Prostate gland (tissue), 2 donors: Measurements from ENCODE around the gene ADARB2. TPM values are rescaled to one million over a fixed set of nuclear protein-coding genes. Genes with fewer than 3 reads are reported as not detected.

Source experiments
- DNase-seq: peaks from one replicate; pipeline ENCODE4 v3.0.0-alpha.2; 2019; ENCODE audit warnings: low spot score
- H3K27ac ChIP-seq, 2 donors: fragments of 200-600 bp; sonication (generic); 2 replicates each; pipeline ENCODE4 v1.5.1; 2017 to 2019
- H3K27me3 ChIP-seq: fragments of 200-600 bp; sonication (generic); replicated peaks from 2 replicates; pipeline ENCODE4 v1.5.1; 2019; ENCODE audit not compliant: insufficient read depth
- H3K36me3 ChIP-seq, 2 donors: fragments of 200-600 bp; sonication (generic); 1 replicate in 1 of 2; 2 replicates in 1 of 2; pipeline versions ENCODE4 v1.5.1 to v1.8.1; 2017 to 2019
- H3K4me1 ChIP-seq: fragments of 200-600 bp; sonication (generic); replicated peaks from 2 replicates; pipeline ENCODE4 v1.5.1; 2019
- H3K4me3 ChIP-seq, 2 donors: fragments of 200-600 bp; sonication (generic); 2 replicates each; pipeline ENCODE4 v1.5.1; 2017 to 2019
- H3K9me3 ChIP-seq: fragments of 200-600 bp; sonication (generic); 2 replicates; pipeline ENCODE4 v1.5.1; 2017
- POLR2A ChIP-seq: fragments of 450-650 bp; IDR thresholded peaks from one replicate; pipeline ENCODE4 v1.6.1; 2016; ENCODE audit warnings: antibody characterized with exemption, mild to moderate bottlenecking
- POLR2AphosphoS5 ChIP-seq: sonication (generic); formaldehyde crosslinking; IDR thresholded peaks from one replicate; pipeline ENCODE4 v1.6.1; 2017; ENCODE audit warnings: antibody characterized with exemption
- WGBS: methylation state at CpG from one replicate; pipeline ENCODE4 v1.1.5; 2018; 5-methylcytosine and 5-hydroxymethylcytosine counted together
- intact Hi-C: fragments of 100-400 bp; cut with DNase I; formaldehyde crosslinking; loops from one replicate; pipeline ENCODE4 v1.14.2; 2022
- total RNA-seq, 2 donors: library from RNA; depleted of rRNA; stranded (reverse); fragments of >200 nt; gene quantifications; one replicate each; pipeline ENCODE4 v1.1.0, GENCODE V29; 2016
- TF ChIP-seq, protein P1 (sequence below), 4 experiments: fragments of 200-600 bp in 2 of 4; fragments of 450-650 bp in 2 of 4; sonication (generic) in 2 of 4; IDR thresholded peaks; 1 replicate in 3 of 4; 2 replicates in 1 of 4; pipeline ENCODE4 v1.5.1; 2016 to 2019; ENCODE audit warnings: antibody characterized with exemption in 4 of 4, mild to moderate bottlenecking in 2 of 4, moderate library complexity in 2 of 4

The ADARB2 gene
- total RNA-seq, 2 donors from 2014 or later: 0.36 to 10.5 TPM

DNA sequence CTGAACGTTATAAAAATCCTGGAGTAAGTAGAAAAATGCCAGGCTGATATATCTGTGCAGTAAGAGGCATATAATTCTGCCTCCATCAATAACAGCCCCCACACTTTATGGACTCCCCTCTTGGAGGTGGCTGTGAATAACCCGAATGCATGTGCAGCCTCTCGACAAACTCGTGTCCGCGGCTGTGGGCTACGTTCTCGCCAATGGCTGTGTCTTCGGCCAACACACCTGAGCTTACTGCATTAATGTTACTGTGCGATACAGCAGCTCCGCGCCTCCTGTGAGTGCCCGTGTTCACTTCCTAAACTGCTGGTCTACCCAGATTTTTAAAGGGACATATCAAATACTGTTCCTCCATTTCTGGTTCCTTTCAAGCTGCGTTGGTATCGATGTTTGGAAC lies 209.4 kb downstream of the ADARB2 start:
- Histone ChIP-seq H3K36me3 (no peaks in the 10 kb centered on the region), H3K27me3 (no peaks in the 10 kb centered on the region), H3K27ac (no peak overlapping the region), H3K4me1 (no peaks in the 10 kb centered on the region), H3K9me3 (no peaks in the 10 kb centered on the region), H3K4me3 (no peak overlapping the region)
- WGBS: 93% methylated on average over 15 of the region's 15 CpGs
- DNase-seq: no peak
- TF ChIP-seq POLR2A (no peak), POLR2AphosphoS5 (no peak)
- TF ChIP-seq, protein P1, sequence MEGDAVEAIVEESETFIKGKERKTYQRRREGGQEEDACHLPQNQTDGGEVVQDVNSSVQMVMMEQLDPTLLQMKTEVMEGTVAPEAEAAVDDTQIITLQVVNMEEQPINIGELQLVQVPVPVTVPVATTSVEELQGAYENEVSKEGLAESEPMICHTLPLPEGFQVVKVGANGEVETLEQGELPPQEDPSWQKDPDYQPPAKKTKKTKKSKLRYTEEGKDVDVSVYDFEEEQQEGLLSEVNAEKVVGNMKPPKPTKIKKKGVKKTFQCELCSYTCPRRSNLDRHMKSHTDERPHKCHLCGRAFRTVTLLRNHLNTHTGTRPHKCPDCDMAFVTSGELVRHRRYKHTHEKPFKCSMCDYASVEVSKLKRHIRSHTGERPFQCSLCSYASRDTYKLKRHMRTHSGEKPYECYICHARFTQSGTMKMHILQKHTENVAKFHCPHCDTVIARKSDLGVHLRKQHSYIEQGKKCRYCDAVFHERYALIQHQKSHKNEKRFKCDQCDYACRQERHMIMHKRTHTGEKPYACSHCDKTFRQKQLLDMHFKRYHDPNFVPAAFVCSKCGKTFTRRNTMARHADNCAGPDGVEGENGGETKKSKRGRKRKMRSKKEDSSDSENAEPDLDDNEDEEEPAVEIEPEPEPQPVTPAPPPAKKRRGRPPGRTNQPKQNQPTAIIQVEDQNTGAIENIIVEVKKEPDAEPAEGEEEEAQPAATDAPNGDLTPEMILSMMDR (IDR thresholded peaks at IDR 0.05): no peak
- intact Hi-C loops: no loop called here

DNA sequence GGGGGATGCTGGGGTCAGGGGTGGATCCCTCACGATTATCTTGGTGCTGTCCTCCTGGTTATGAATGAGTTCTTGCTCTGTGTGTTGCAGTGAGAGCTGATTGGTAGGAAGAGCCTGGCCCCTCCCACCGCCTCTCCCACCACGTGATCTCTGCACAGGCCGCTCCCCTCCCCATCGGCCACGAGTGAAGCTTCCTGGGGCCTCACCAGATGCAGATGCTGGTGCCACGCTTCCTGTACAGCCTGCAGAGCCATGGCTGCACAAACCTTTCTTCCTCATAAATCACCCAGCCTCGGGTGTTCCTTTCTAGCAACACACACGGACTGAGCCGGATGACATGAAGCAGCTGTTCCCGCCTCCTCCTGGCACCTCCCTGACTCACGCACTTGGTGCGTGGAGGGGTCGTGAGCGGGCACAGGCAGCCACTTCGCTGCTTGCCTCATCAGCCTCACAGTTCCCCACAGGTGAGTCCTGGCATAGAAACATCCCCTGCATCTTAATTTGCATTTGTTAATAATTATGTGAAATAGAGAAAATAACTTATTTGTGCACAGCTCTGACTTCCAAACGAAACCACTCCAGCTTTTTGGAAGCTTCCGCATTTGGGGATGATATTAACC lies 210.8 kb downstream of the ADARB2 start:
- no peak for DNase-seq
- intact Hi-C loops: no loop called here
- 46% methylated on average over 18 of the region's 18 CpGs for WGBS
- no peaks in the 10 kb centered on the region for H3K9me3 ChIP-seq
- no peak overlapping the region for H3K4me3 ChIP-seq
- H3K4me1 ChIP-seq: no peaks in the 10 kb centered on the region
- TF ChIP-seq POLR2AphosphoS5 (no peak), POLR2A (no peak)
- TF ChIP-seq, protein P1 (IDR thresholded peaks at IDR 0.05): no peak
- no peaks in the 10 kb centered on the region for H3K27me3 ChIP-seq
- H3K36me3 ChIP-seq: no peaks in the 10 kb centered on the region
- no peak overlapping the region for H3K27ac ChIP-seq

DNA sequence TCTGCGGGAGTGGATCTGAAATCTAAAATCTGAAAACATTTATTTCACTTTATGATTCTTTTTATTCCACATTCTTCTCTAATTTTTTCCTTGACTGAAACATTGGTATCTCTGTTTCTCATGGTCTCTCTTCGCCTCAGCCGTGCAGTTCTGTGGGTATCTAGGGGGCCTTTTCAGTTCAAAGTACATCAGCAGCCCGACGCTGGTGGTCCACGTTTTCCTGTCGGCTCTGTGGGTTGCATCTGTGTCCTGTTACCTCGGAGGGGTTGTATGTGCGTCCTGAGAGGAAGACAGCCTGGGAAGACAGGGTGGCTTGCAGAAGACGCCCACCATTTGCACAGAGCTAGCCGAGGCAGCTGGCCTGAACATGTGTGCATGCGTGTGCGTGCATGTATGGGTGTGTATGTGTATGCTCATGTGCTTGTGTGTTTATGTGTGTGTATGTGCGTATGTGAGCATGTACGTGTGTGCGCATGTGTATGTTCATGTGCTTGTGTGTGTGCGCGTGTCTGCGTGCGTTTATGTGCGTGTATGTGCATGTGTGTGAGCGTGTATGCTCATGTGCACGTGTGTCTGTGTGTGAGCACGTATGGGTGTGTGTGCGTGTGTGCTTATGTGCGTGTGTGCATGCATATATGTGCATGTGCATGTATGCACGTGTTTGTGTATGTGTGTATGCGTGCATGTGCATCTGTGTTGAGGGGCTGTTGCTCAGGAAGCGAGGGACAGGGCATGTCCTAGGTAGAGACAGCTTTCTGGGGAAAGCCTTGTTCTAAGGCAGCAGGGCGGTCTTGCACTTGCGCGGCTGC lies 211.8 kb downstream of the ADARB2 start:
- Histone ChIP-seq H3K4me1 (no peaks in the 10 kb centered on the region), H3K4me3 (no peak overlapping the region), H3K9me3 (no peaks in the 10 kb centered on the region), H3K36me3 (no peaks in the 10 kb centered on the region), H3K27ac (no peak overlapping the region), H3K27me3 (no peaks in the 10 kb centered on the region)
- no peak for TF ChIP-seq POLR2A
- TF ChIP-seq POLR2AphosphoS5: no peak
- TF ChIP-seq, protein P1 (IDR thresholded peaks at IDR 0.05): no peak
- intact Hi-C loops: no loop called here
- WGBS: 94% methylated on average over 32 of the region's 32 CpGs
- no peak for DNase-seq

DNA sequence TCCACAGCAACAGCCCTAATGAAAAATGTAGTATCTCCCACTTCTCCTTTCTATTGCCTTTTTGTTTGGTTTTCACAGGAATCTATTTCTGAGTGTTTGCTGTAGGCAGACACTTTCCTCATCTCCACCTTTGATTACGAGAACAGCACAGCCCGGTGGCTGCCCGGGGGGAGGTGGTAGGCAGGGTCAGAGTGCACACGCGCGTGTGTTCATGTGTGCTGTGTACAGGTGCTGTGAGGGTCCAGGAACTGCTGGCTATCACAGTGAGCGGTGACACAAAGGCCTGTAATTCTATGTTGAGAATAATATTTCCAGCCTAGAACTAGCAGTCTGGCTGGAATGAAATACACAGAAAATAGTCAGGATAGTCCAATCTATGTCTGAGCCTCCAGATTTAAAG lies 212.8 kb downstream of the ADARB2 start:
- no peaks in the 10 kb centered on the region for H3K4me1 ChIP-seq
- no peaks in the 10 kb centered on the region for H3K9me3 ChIP-seq
- H3K4me3 ChIP-seq: no peak overlapping the region
- intact Hi-C loops: no loop called here
- TF ChIP-seq POLR2AphosphoS5 (no peak), POLR2A (no peak)
- TF ChIP-seq, protein P1 (IDR thresholded peaks at IDR 0.05): no peak
- no peak overlapping the region for H3K27ac ChIP-seq
- no peaks in the 10 kb centered on the region for H3K36me3 ChIP-seq
- H3K27me3 ChIP-seq: no peaks in the 10 kb centered on the region
- DNase-seq: no peak
- WGBS: 68% methylated on average over 7 of the region's 7 CpGs

DNA sequence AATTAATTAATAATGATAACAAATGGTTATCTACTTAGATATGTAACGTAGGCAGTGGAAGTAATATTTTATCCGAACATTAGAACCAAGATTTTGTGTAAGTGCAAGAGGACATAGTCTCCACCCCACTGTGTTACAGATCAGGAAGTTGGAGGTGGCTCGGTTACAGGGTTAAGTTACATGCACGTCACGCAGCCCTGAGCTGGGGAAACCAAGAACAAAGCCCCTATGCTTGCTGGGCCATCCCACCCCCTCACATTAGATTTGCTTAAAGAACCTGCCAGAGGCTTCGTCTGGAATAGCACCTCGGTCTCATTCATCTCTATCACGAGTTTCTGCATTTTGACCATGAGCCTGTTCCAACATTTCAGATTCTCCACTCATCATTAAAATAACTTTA lies 214.1 kb downstream of the ADARB2 start:
- DNase-seq: no peak
- no peaks in the 10 kb centered on the region for H3K27me3 ChIP-seq
- TF ChIP-seq, protein P1 (IDR thresholded peaks at IDR 0.05): no peak
- TF ChIP-seq POLR2A (no peak), POLR2AphosphoS5 (no peak)
- WGBS: 67% methylated on average over 8 of the region's 8 CpGs
- H3K36me3 ChIP-seq: no peaks in the 10 kb centered on the region
- no peak overlapping the region for H3K4me3 ChIP-seq
- intact Hi-C loops: no loop called here
- H3K9me3 ChIP-seq: no peaks in the 10 kb centered on the region
- no peak overlapping the region for H3K27ac ChIP-seq
- H3K4me1 ChIP-seq: no peaks in the 10 kb centered on the region
